Measurements from ENCODE around the gene HASPIN. TPM values are rescaled to one million over a fixed set of nuclear protein-coding genes. Genes with fewer than 3 reads are reported as not detected.
A peak's percentile ranks its signal among the peaks of the same experiment; 100 is the strongest.

The HASPIN gene
- total and polyA plus RNA-seq, 2 of the 13 experiments (the other 11 are each of a cell fraction or from before 2014, with no cell fraction given): 2.7 to 8.1 TPM

GRCh38 chr17:3723556-3724377, at the start of gene HASPIN (continued):
- TF ChIP-seq ARID5B (CRISPR knock-in tag; IDR thresholded peaks at IDR 0.05) (peak; percentile 64), ZNF687 (CRISPR knock-in tag; IDR thresholded peaks at IDR 0.05) (peak; percentile 96), REXO4 (CRISPR knock-in tag; IDR thresholded peaks at IDR 0.05; ENCODE audit: borderline replicate concordance) (peak; percentile 54; the same call in 1 of the 2 replicates), SMAD3 (CRISPR knock-in tag; IDR thresholded peaks at IDR 0.05) (0 out of 2 replicates have a peak, but pooled peaks have one; percentile 57), HNRNPUL1 (IDR thresholded peaks at IDR 0.05; ENCODE audit: low read depth, low read length) (0 out of 2 replicates have a peak, but pooled peaks have one; percentile 33), ZNF343 (CRISPR knock-in tag; IDR thresholded peaks at IDR 0.05) (peak; percentile 74), USF2 (IDR thresholded peaks at IDR 0.05; ENCODE audit: low read depth, low read length) (no peak), USF2 (CRISPR knock-in tag; IDR thresholded peaks at IDR 0.05; ENCODE audit: borderline replicate concordance) (no peak)
- TF ChIP-seq, protein P1, sequence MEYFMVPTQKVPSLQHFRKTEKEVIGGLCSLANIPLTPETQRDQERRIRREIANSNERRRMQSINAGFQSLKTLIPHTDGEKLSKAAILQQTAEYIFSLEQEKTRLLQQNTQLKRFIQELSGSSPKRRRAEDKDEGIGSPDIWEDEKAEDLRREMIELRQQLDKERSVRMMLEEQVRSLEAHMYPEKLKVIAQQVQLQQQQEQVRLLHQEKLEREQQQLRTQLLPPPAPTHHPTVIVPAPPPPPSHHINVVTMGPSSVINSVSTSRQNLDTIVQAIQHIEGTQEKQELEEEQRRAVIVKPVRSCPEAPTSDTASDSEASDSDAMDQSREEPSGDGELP (IDR thresholded peaks at IDR 0.05; ENCODE audit: borderline replicate concordance, low read depth): peak; percentile 43; the same call in 1 of the 2 replicates
- TF ChIP-seq, protein P2, sequence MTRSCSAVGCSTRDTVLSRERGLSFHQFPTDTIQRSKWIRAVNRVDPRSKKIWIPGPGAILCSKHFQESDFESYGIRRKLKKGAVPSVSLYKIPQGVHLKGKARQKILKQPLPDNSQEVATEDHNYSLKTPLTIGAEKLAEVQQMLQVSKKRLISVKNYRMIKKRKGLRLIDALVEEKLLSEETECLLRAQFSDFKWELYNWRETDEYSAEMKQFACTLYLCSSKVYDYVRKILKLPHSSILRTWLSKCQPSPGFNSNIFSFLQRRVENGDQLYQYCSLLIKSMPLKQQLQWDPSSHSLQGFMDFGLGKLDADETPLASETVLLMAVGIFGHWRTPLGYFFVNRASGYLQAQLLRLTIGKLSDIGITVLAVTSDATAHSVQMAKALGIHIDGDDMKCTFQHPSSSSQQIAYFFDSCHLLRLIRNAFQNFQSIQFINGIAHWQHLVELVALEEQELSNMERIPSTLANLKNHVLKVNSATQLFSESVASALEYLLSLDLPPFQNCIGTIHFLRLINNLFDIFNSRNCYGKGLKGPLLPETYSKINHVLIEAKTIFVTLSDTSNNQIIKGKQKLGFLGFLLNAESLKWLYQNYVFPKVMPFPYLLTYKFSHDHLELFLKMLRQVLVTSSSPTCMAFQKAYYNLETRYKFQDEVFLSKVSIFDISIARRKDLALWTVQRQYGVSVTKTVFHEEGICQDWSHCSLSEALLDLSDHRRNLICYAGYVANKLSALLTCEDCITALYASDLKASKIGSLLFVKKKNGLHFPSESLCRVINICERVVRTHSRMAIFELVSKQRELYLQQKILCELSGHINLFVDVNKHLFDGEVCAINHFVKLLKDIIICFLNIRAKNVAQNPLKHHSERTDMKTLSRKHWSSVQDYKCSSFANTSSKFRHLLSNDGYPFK (CRISPR knock-in tag; IDR thresholded peaks at IDR 0.05; ENCODE audit: borderline replicate concordance): peak; percentile 79; the same call in 1 of the 2 replicates
- TF ChIP-seq, protein P3, sequence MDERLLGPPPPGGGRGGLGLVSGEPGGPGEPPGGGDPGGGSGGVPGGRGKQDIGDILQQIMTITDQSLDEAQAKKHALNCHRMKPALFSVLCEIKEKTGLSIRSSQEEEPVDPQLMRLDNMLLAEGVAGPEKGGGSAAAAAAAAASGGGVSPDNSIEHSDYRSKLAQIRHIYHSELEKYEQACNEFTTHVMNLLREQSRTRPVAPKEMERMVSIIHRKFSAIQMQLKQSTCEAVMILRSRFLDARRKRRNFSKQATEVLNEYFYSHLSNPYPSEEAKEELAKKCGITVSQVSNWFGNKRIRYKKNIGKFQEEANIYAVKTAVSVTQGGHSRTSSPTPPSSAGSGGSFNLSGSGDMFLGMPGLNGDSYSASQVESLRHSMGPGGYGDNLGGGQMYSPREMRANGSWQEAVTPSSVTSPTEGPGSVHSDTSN (CRISPR knock-in tag; IDR thresholded peaks at IDR 0.05): no peak

Measured in HepG2 (cell line).